Measurements from ENCODE around the gene POFUT1. TPM values are rescaled to one million over a fixed set of nuclear protein-coding genes. Genes with fewer than 3 reads are reported as not detected.

The POFUT1 gene
- polyA plus RNA-seq, 1 of the 3 experiments (the other 2 are of a cell fraction), result 35.6 TPM

DNA sequence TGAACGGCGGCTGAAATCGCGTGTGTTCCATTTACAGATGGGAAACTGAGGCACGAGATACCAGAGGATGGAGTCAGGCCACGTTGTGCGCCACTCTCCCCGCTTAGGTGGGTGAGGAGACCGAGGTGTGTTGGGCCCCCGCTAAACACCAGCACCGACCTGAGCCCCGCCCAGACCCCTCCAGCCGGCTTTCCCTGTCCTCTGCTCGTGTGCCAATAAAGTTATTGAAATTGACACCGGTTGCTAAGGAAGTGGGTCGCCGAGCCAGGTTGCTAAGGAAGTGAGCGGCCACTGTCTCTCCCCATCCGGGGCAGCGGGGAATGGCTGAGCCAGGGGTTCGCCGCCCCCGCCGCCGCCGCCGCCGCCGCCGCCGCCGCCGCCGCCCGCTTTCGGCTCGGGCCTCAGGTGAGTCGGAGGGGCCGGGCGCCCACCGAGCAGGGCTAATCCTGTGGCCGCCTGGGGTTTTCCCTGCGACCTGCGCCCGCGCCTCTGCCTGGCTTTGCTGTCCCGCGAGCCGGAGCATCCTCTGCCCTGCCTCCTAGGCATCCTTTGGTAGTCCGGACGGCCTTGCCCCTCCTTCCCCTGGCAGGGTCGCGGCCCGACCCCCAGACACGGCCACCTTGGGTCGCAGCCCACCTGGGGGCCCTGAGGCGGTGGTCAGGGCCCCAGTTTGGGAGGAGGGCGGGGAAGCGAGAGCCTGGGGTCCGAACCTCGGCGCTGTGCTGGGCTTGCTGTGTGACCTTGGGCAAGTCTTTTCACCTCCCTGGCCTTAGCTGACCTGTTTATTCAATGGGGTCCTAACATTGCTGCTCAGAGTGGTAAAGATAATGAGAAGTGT, 69.9 kb downstream of the POFUT1 start, which contains the start of gene KIF3B:
KIF3B (plus strand) TSS at position 291 of the 838 bp plus-strand sequence. CDS start 32,127 bp downstream, outside the sequence.
- Histone ChIP-seq H3K9ac (peak within 1 kb of the TSS; percentile 94), H3K79me2 (ENCODE audit: insufficient read depth) (peaks cover 43% of the 10 kb centered on the region), H3K27ac (ENCODE audit: low read depth in 2 of 2, low read length in 1 of 2) (peak within 1 kb of the TSS; percentile 10 to 74; a peak in 2 of 4 replicates), H3K4me2 (peak within 1 kb of the TSS; percentile 98), H2AFZ (ENCODE audit: low read depth) (peak within 1 kb of the TSS; percentile 99), H3K4me1 (ENCODE audit: control insufficient read depth in 1 of 2, insufficient read depth in 2 of 2, low read depth in 1 of 2, low read length in 1 of 2) (peaks cover 0 to 13% of the 10 kb centered on the region in 2 experiments; a peak in 2 of 4 replicates), H3K36me3 (replicated peaks in 1 of 2; ENCODE audit: control insufficient read depth in 1 of 2, insufficient read depth in 2 of 2, low read length in 1 of 2) (peaks cover 0 to 5% of the 10 kb centered on the region in 2 experiments), H3K9me2 (no peaks in the 10 kb centered on the region), H3K27me3 (ENCODE audit: insufficient read depth) (no peaks in the 10 kb centered on the region), H3K4me3 (ENCODE audit: low read depth in 2 of 2, low read length in 1 of 2) (peak within 1 kb of the TSS; percentile 75 to 100), H3F3A (replicated peaks; ENCODE audit: insufficient read depth) (peaks cover 8% of the 10 kb centered on the region), H4K20me1 (ENCODE audit: insufficient read depth) (no peaks in the 10 kb centered on the region), H3K9me3 (no peaks in the 10 kb centered on the region)
- POLR2A ChIA-PET, result interaction anchor here (1.4 to 1.5 kb wide), 2 partner anchors 11 to 240 kb away, joined by 4 read pairs; no protein-coding TSS in a partner anchor
- WGBS (ENCODE audit: low lambda C conversion rate), result 4% methylated on average over 19 of the region's 62 CpGs
- peak; percentile 97 for DNase-seq
- CTCF ChIA-PET, result interaction anchor here (0.6 kb wide), 1 partner anchor 501 kb away, joined by 3 read pairs; no protein-coding TSS in a partner anchor
- TF ChIP-seq TEAD4 (IDR thresholded peaks at IDR 0.05; ENCODE audit: borderline replicate concordance, insufficient read depth), result no peak
- TF ChIP-seq, protein P1, sequence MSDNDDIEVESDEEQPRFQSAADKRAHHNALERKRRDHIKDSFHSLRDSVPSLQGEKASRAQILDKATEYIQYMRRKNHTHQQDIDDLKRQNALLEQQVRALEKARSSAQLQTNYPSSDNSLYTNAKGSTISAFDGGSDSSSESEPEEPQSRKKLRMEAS (IDR thresholded peaks at IDR 0.05; ENCODE audit: low read depth), result no peak
- no peak for TF ChIP-seq MEF2A (IDR thresholded peaks at IDR 0.05; ENCODE audit: borderline replicate concordance, low read depth)
- TF ChIP-seq EP300 (IDR thresholded peaks at IDR 0.05; ENCODE audit: borderline replicate concordance in 1 of 2, low read depth in 1 of 2, low read length in 1 of 2), result no peak
- TF ChIP-seq GATA2 (CRISPR knock-in tag; IDR thresholded peaks at IDR 0.05), result no peak
- no peak for TF ChIP-seq FOSL2 (IDR thresholded peaks at IDR 0.05; ENCODE audit: borderline replicate concordance, low read depth)
- no peak for TF ChIP-seq FOXJ3 (CRISPR knock-in tag; IDR thresholded peaks at IDR 0.05)
- TF ChIP-seq RFX5 (IDR thresholded peaks at IDR 0.05; ENCODE audit: low read length), result no peak
- TF ChIP-seq, protein P2, sequence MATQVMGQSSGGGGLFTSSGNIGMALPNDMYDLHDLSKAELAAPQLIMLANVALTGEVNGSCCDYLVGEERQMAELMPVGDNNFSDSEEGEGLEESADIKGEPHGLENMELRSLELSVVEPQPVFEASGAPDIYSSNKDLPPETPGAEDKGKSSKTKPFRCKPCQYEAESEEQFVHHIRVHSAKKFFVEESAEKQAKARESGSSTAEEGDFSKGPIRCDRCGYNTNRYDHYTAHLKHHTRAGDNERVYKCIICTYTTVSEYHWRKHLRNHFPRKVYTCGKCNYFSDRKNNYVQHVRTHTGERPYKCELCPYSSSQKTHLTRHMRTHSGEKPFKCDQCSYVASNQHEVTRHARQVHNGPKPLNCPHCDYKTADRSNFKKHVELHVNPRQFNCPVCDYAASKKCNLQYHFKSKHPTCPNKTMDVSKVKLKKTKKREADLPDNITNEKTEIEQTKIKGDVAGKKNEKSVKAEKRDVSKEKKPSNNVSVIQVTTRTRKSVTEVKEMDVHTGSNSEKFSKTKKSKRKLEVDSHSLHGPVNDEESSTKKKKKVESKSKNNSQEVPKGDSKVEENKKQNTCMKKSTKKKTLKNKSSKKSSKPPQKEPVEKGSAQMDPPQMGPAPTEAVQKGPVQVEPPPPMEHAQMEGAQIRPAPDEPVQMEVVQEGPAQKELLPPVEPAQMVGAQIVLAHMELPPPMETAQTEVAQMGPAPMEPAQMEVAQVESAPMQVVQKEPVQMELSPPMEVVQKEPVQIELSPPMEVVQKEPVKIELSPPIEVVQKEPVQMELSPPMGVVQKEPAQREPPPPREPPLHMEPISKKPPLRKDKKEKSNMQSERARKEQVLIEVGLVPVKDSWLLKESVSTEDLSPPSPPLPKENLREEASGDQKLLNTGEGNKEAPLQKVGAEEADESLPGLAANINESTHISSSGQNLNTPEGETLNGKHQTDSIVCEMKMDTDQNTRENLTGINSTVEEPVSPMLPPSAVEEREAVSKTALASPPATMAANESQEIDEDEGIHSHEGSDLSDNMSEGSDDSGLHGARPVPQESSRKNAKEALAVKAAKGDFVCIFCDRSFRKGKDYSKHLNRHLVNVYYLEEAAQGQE (IDR thresholded peaks at IDR 0.05; ENCODE audit: low read depth, low read length), result no peak
- no peak for TF ChIP-seq RXRA (IDR thresholded peaks at IDR 0.05; ENCODE audit: borderline replicate concordance, low read depth)
- TF ChIP-seq RAD21 (IDR thresholded peaks at IDR 0.05; ENCODE audit: low read length), result no peak
- no peak; the same call in 1 of the 2 replicates for TF ChIP-seq NFIC (IDR thresholded peaks at IDR 0.05; ENCODE audit: borderline replicate concordance)
- TF ChIP-seq YY1 (IDR thresholded peaks at IDR 0.05; ENCODE audit: low read depth), result no peak; the same call in 1 of the 2 replicates
- TF ChIP-seq, protein P3, sequence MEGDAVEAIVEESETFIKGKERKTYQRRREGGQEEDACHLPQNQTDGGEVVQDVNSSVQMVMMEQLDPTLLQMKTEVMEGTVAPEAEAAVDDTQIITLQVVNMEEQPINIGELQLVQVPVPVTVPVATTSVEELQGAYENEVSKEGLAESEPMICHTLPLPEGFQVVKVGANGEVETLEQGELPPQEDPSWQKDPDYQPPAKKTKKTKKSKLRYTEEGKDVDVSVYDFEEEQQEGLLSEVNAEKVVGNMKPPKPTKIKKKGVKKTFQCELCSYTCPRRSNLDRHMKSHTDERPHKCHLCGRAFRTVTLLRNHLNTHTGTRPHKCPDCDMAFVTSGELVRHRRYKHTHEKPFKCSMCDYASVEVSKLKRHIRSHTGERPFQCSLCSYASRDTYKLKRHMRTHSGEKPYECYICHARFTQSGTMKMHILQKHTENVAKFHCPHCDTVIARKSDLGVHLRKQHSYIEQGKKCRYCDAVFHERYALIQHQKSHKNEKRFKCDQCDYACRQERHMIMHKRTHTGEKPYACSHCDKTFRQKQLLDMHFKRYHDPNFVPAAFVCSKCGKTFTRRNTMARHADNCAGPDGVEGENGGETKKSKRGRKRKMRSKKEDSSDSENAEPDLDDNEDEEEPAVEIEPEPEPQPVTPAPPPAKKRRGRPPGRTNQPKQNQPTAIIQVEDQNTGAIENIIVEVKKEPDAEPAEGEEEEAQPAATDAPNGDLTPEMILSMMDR (IDR thresholded peaks at IDR 0.05), result no peak
- TF ChIP-seq, protein P4, sequence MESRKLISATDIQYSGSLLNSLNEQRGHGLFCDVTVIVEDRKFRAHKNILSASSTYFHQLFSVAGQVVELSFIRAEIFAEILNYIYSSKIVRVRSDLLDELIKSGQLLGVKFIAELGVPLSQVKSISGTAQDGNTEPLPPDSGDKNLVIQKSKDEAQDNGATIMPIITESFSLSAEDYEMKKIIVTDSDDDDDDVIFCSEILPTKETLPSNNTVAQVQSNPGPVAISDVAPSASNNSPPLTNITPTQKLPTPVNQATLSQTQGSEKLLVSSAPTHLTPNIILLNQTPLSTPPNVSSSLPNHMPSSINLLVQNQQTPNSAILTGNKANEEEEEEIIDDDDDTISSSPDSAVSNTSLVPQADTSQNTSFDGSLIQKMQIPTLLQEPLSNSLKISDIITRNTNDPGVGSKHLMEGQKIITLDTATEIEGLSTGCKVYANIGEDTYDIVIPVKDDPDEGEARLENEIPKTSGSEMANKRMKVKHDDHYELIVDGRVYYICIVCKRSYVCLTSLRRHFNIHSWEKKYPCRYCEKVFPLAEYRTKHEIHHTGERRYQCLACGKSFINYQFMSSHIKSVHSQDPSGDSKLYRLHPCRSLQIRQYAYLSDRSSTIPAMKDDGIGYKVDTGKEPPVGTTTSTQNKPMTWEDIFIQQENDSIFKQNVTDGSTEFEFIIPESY (IDR thresholded peaks at IDR 0.05; ENCODE audit: borderline replicate concordance, low read depth), result no peak
- TF ChIP-seq MXI1 (IDR thresholded peaks at IDR 0.05; ENCODE audit: low read depth, low read length), result peak; percentile 48; the same call in 1 of the 2 replicates
- TF ChIP-seq TAF1 (IDR thresholded peaks at IDR 0.05; ENCODE audit: borderline replicate concordance, low read depth, low read length), result peak; percentile 47; the same call in 1 of the 2 replicates
- no peak for TF ChIP-seq FOXM1 (IDR thresholded peaks at IDR 0.05; ENCODE audit: low read depth)
- no peak; the same call in 1 of the 2 replicates for TF ChIP-seq TCF12 (IDR thresholded peaks at IDR 0.05)
- TF ChIP-seq, protein P5, sequence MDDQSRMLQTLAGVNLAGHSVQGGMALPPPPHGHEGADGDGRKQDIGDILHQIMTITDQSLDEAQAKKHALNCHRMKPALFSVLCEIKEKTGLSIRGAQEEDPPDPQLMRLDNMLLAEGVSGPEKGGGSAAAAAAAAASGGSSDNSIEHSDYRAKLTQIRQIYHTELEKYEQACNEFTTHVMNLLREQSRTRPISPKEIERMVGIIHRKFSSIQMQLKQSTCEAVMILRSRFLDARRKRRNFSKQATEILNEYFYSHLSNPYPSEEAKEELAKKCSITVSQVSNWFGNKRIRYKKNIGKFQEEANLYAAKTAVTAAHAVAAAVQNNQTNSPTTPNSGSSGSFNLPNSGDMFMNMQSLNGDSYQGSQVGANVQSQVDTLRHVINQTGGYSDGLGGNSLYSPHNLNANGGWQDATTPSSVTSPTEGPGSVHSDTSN (IDR thresholded peaks at IDR 0.05), result no peak
- peak; percentile 55; the same call in 1 of the 2 replicates for TF ChIP-seq POLR2AphosphoS5 (IDR thresholded peaks at IDR 0.05; ENCODE audit: low read depth, low read length)
- no peak for TF ChIP-seq SMC3 (IDR thresholded peaks at IDR 0.05; ENCODE audit: low read depth, low read length)
- TF ChIP-seq, protein P6, sequence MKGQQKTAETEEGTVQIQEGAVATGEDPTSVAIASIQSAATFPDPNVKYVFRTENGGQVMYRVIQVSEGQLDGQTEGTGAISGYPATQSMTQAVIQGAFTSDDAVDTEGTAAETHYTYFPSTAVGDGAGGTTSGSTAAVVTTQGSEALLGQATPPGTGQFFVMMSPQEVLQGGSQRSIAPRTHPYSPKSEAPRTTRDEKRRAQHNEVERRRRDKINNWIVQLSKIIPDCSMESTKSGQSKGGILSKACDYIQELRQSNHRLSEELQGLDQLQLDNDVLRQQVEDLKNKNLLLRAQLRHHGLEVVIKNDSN (IDR thresholded peaks at IDR 0.05; ENCODE audit: borderline replicate concordance, low read depth), result no peak

Data from SK-N-SH (cell line).